Superior temporal gyrus (tissue), 1 donor: Measurements from ENCODE around the gene FCAMR.

Experiments
- DNase-seq: peaks from one replicate; pipeline ENCODE4 v3.0.0-alpha.2; 2016; ENCODE audit errors: extremely low spot score

The FCAMR gene

GRCh38 chr1:207000651-207001291 lies 30.5 kb upstream of the FCAMR start:
- DNase-seq, result no peak

GRCh38 chr1:206998816-206999215 lies 28.6 kb upstream of the FCAMR start:
- no peak for DNase-seq

GRCh38 chr1:206992790-206993189 lies 22.5 kb upstream of the FCAMR start:
- no peak for DNase-seq

GRCh38 chr1:206987873-206988272 lies 17.6 kb upstream of the FCAMR start:
- no peak for DNase-seq

- no peak for DNase-seq
Observed at GRCh38 chr1:206986885-206987284, 16.6 kb upstream of the FCAMR start.

GRCh38 chr1:206986402-206986801 lies 16.1 kb upstream of the FCAMR start:
- no peak for DNase-seq

- DNase-seq, result no peak
Observed at GRCh38 chr1:206985162-206985749, 15.0 kb upstream of the FCAMR start.

GRCh38 chr1:206982216-206982615 lies 12.0 kb upstream of the FCAMR start:
- DNase-seq, result peak; percentile 89

GRCh38 chr1:206979379-206980043 lies 9.3 kb upstream of the FCAMR start:
- DNase-seq, result peak; percentile 24

- DNase-seq, result no peak
Observed at GRCh38 chr1:206978259-206978658, 8.0 kb upstream of the FCAMR start.

- no peak for DNase-seq
Observed at GRCh38 chr1:206975306-206975705, 5.0 kb upstream of the FCAMR start.

GRCh38 chr1:206974140-206974539 lies 3.9 kb upstream of the FCAMR start:
- DNase-seq, result no peak

GRCh38 chr1:206972728-206973127 lies 2.5 kb upstream of the FCAMR start:
- DNase-seq, result no peak

GRCh38 chr1:206971029-206971655 lies 882 bp upstream of the FCAMR start:
- no peak for DNase-seq

GRCh38 chr1:206969090-206969489 lies 1.2 kb downstream of the FCAMR start:
- DNase-seq, result no peak

- peak; percentile 21 for DNase-seq
Observed at GRCh38 chr1:206967096-206967849, 3.0 kb downstream of the FCAMR start.

- no peak for DNase-seq
Observed at GRCh38 chr1:206965781-206966180, 4.5 kb downstream of the FCAMR start.

GRCh38 chr1:206963740-206964139 lies 6.5 kb downstream of the FCAMR start:
- no peak for DNase-seq

GRCh38 chr1:206963119-206963712 lies 7.0 kb downstream of the FCAMR start:
- no peak for DNase-seq

- DNase-seq, result no peak
Observed at GRCh38 chr1:206962272-206962671, 8.0 kb downstream of the FCAMR start.

GRCh38 chr1:206961668-206962067 lies 8.6 kb downstream of the FCAMR start:
- no peak for DNase-seq
